H9 (cell line): Measurements from ENCODE around the gene PARVB. TPM values are rescaled to one million over a fixed set of nuclear protein-coding genes. Genes with fewer than 3 reads are reported as not detected.

ENCODE experiments used
- DNase-seq: peaks from one replicate; pipeline ENCODE4 v3.0.0-alpha.2; 2017
- H2AFZ ChIP-seq: one replicate; pipeline ENCODE4 v1.6.1; 2013; ENCODE audit warnings: mild to moderate bottlenecking, low read length, control low read depth, moderate library complexity
- H2AK5ac ChIP-seq: 2 replicates; pipeline ENCODE4 v1.6.1; 2013; ENCODE audit warnings: low read length, control low read depth, mixed read lengths; ENCODE audit not compliant: insufficient read length
- H2BK120ac ChIP-seq: one replicate; pipeline ENCODE4 v1.6.1; 2013; ENCODE audit warnings: low read depth, mild to moderate bottlenecking, low read length, control low read depth, inconsistent platforms; ENCODE audit not compliant: poor library complexity, severe bottlenecking
- H2BK12ac ChIP-seq: 2 replicates; pipeline ENCODE4 v1.6.1; 2013; ENCODE audit warnings: low read length, control low read depth, mixed read lengths, low read depth; ENCODE audit not compliant: insufficient read length
- H2BK15ac ChIP-seq: 2 replicates; pipeline ENCODE4 v1.6.1; 2013; ENCODE audit warnings: low read depth, low read length, control low read depth
- H2BK20ac ChIP-seq: one replicate; pipeline ENCODE4 v1.6.1; 2013; ENCODE audit warnings: low read depth, mild to moderate bottlenecking, low read length, control low read depth, inconsistent platforms; ENCODE audit not compliant: poor library complexity, severe bottlenecking
- H2BK5ac ChIP-seq: 2 replicates; pipeline ENCODE4 v1.6.1; 2013; ENCODE audit warnings: low read length, control low read depth, mixed read lengths; ENCODE audit not compliant: insufficient read length
- H3K14ac ChIP-seq: 2 replicates; pipeline ENCODE4 v1.6.1; 2013; ENCODE audit warnings: low read length, control low read depth; ENCODE audit not compliant: insufficient read depth
- H3K18ac ChIP-seq: 2 replicates; pipeline ENCODE4 v1.6.1; 2013; ENCODE audit warnings: low read depth, mild to moderate bottlenecking, mixed read lengths, low read length, control low read depth; ENCODE audit not compliant: insufficient read length
- H3K23ac ChIP-seq: 2 replicates; pipeline ENCODE4 v1.6.1; 2013; ENCODE audit warnings: low read length, control low read depth, mixed read lengths, low read depth; ENCODE audit not compliant: insufficient read length
- H3K23me2 ChIP-seq: 2 replicates; pipeline ENCODE4 v1.6.1; 2013; ENCODE audit warnings: low read depth, mild to moderate bottlenecking, mixed read lengths, low read length, control low read depth; ENCODE audit not compliant: insufficient read length, poor library complexity, severe bottlenecking
- H3K27ac ChIP-seq: 2 replicates; pipeline ENCODE4 v1.5.1; 2013; ENCODE audit warnings: low read length, control low read depth, mixed read lengths, low read depth; ENCODE audit not compliant: insufficient read length
- H3K27me3 ChIP-seq: 2 replicates; pipeline ENCODE4 v1.6.1; 2013; ENCODE audit warnings: low read length, control low read depth, inconsistent platforms; ENCODE audit not compliant: insufficient read depth
- H3K4ac ChIP-seq: 2 replicates; pipeline ENCODE4 v1.6.1; 2013; ENCODE audit warnings: low read depth, mild to moderate bottlenecking, control low read depth, inconsistent platforms, low read length, moderate library complexity
- H3K4me1 ChIP-seq: 2 replicates; pipeline ENCODE4 v1.6.1; 2013; ENCODE audit warnings: low read length, control low read depth, inconsistent platforms; ENCODE audit not compliant: insufficient read depth
- H3K4me2 ChIP-seq: 2 replicates; pipeline ENCODE4 v1.6.1; 2013; ENCODE audit warnings: low read length, control low read depth, mixed read lengths; ENCODE audit not compliant: insufficient read length, insufficient read depth
- H3K56ac ChIP-seq: 2 replicates; pipeline ENCODE4 v1.6.1; 2013; ENCODE audit warnings: low read depth, mild to moderate bottlenecking, mixed read lengths, low read length, control low read depth; ENCODE audit not compliant: insufficient read length
- H3K79me1 ChIP-seq: 2 replicates; pipeline ENCODE4 v1.6.1; 2013; ENCODE audit warnings: low read depth, mild to moderate bottlenecking, moderate library complexity, low read length, control low read depth, inconsistent platforms; ENCODE audit not compliant: insufficient read depth, poor library complexity, severe bottlenecking
- H3K79me2 ChIP-seq: 2 replicates; pipeline ENCODE4 v1.6.1; 2013; ENCODE audit warnings: low read length, control low read depth, inconsistent platforms; ENCODE audit not compliant: insufficient read depth
- H3K9ac ChIP-seq: 2 replicates; pipeline ENCODE4 v1.6.1; 2013; ENCODE audit warnings: low read length, control low read depth, mixed read lengths; ENCODE audit not compliant: insufficient read length; ENCODE audit errors: extremely low read depth
- H3K9me3 ChIP-seq: one replicate; pipeline ENCODE4 v1.6.1; 2013; ENCODE audit warnings: low read depth, low read length, inconsistent platforms; ENCODE audit not compliant: control insufficient read depth
- H3T11ph ChIP-seq: one replicate; pipeline ENCODE4 v1.6.1; 2013; ENCODE audit warnings: mild to moderate bottlenecking, low read length, control low read depth, inconsistent platforms
- H4K20me1 ChIP-seq: one replicate; pipeline ENCODE4 v1.6.1; 2013; ENCODE audit not compliant: control insufficient read depth, insufficient read length, insufficient read depth
- H4K5ac ChIP-seq: 2 replicates; pipeline ENCODE4 v1.6.1; 2013; ENCODE audit warnings: low read depth, mild to moderate bottlenecking, mixed read lengths, low read length, control low read depth; ENCODE audit not compliant: insufficient read length
- H4K8ac ChIP-seq: replicated peaks from 2 replicates; pipeline ENCODE4 v1.6.1; 2013; ENCODE audit warnings: low read length, control low read depth, mixed read lengths, low read depth; ENCODE audit not compliant: insufficient read length
- H4K91ac ChIP-seq: 2 replicates; pipeline ENCODE4 v1.6.1; 2013; ENCODE audit warnings: low read depth, mild to moderate bottlenecking, moderate library complexity, mixed read lengths, low read length, control low read depth; ENCODE audit not compliant: insufficient read length
- H3K27ac Mint-ChIP-seq, 3 experiments: 2 replicates in 2 of 3; 3 replicates in 1 of 3; pipeline ENCODE4 v1.8.0; 2020 to 2021; ENCODE audit warnings: mixed read lengths in 3 of 3, mild to moderate bottlenecking in 1 of 3, moderate library complexity in 1 of 3
- H3K27me3 Mint-ChIP-seq: 2 replicates; pipeline ENCODE4 v1.8.0; 2021; ENCODE audit warnings: low read depth, mild to moderate bottlenecking, moderate library complexity, mixed read lengths
- H3K36me3 Mint-ChIP-seq, 3 experiments: 2 replicates in 2 of 3; 3 replicates in 1 of 3; pipeline ENCODE4 v1.8.0; 2020 to 2021; ENCODE audit warnings: low read depth in 3 of 3, mixed read lengths in 3 of 3; ENCODE audit not compliant: insufficient read depth in 1 of 3
- H3K4me1 Mint-ChIP-seq, 2 experiments: 2 replicates each; pipeline ENCODE4 v1.8.0; 2020; ENCODE audit warnings: mixed read lengths in 2 of 2
- H3K4me3 Mint-ChIP-seq, 2 experiments: 2 replicates in 1 of 2; 3 replicates in 1 of 2; pipeline ENCODE4 v1.8.0; 2020 to 2021; ENCODE audit warnings: mild to moderate bottlenecking in 2 of 2, mixed read lengths in 2 of 2, moderate library complexity in 1 of 2
- H3K9me3 Mint-ChIP-seq, 2 experiments: 2 replicates in 1 of 2; 3 replicates in 1 of 2; pipeline ENCODE4 v1.8.0; 2020; ENCODE audit warnings: mild to moderate bottlenecking in 2 of 2, mixed read lengths in 2 of 2, moderate library complexity in 1 of 2
- CTCF ChIP-seq: fragments of 200-600 bp; sonication (generic); conservative IDR thresholded peaks from 3 replicates; pipeline ENCODE4 v1.8.0; 2021; ENCODE audit warnings: antibody characterized with exemption, mild to moderate bottlenecking
- WGBS: extraction: QIAGEN DNeasy Blood & Tissue Kit; methylation state at CpG from one replicate; pipeline ENCODE4 v1.1.7; 2013; ENCODE audit warnings: missing lambda C conversion rate, low lambda C conversion rate, mixed read lengths; ENCODE audit not compliant: insufficient read length; ENCODE audit errors: extremely low coverage; 5-methylcytosine and 5-hydroxymethylcytosine counted together
- total RNA-seq: library from RNA; stranded (reverse); gene quantifications from 2 replicates; pipeline ENCODE4 v1.2.1, GENCODE V29; 2021

Gene PARVB
- total RNA-seq, 1 experiment from 2014 or later, result 15.6 TPM

DNA sequence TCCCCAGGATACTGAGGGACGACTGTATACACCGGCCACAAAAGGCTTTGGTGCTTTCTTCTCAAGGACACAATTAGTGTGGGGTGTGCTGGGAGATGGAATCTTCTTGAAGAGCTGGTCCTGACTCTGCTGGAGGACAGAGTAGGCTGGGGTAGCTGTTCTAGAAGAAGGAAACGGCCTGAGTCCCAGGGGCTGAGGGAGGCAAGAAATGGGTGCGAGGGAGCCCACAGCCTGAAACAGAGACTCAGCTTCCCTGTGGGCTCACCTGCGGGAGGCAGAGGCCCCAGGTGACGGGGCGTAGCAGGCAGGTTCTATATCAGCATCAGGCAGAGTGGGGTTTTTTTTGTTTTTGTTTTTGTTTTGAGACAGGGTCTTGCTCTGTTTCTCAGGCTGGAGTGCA, 193.2 kb downstream of the PARVB start:
- Histone ChIP-seq H3K4ac (no peak overlapping the region), H4K20me1 (no peaks in the 10 kb centered on the region), H4K5ac (no peak overlapping the region), H4K91ac (no peak overlapping the region), H3K79me2 (no peaks in the 10 kb centered on the region), H2BK15ac (no peak overlapping the region), H2BK120ac (no peak overlapping the region), H3K14ac (no peak overlapping the region), H2BK5ac (no peak overlapping the region), H3K23me2 (no peaks in the 10 kb centered on the region), H3K27ac (no peak overlapping the region), H3T11ph (no peak overlapping the region), H2AFZ (no peak overlapping the region), H3K9me3 (no peaks in the 10 kb centered on the region), H2AK5ac (no peak overlapping the region), H4K8ac (no peak overlapping the region), H3K18ac (no peak overlapping the region), H2BK20ac (no peak overlapping the region), H3K4me1 (no peaks in the 10 kb centered on the region), H3K79me1 (no peaks in the 10 kb centered on the region), H2BK12ac (no peak overlapping the region), H3K4me2 (no peak overlapping the region), H3K27me3 (no peaks in the 10 kb centered on the region), H3K23ac (no peak overlapping the region), H3K9ac (no peak overlapping the region), H3K56ac (no peak overlapping the region)
- Mint-ChIP-seq H3K9me3 (peaks cover 8 to 12% of the 10 kb centered on the region in 2 experiments; a peak in 4 of 5 replicates), H3K36me3 (peaks cover 0 to 9% (median 0%) of the 10 kb centered on the region in 3 experiments; a peak in 2 of 7 replicates), H3K27ac (peak overlapping the region in 1 of 3 experiments; percentile 47; a peak in 3 of 7 replicates), H3K4me1 (no peaks in the 10 kb centered on the region), H3K27me3 (peaks cover 8% of the 10 kb centered on the region), H3K4me3 (no peak overlapping the region)
- no CpG with 5 or more reads among the region's 7 CpGs for WGBS
- TF ChIP-seq CTCF, result no peak
- DNase-seq, result no peak
